ENCODE data around the gene PM20D2. TPM values are rescaled to one million over a fixed set of nuclear protein-coding genes. Genes with fewer than 3 reads are reported as not detected.

Gene PM20D2
- total and polyA plus RNA-seq, 2 experiments from 2014 or later: 4.4 to 10.2 TPM

DNA sequence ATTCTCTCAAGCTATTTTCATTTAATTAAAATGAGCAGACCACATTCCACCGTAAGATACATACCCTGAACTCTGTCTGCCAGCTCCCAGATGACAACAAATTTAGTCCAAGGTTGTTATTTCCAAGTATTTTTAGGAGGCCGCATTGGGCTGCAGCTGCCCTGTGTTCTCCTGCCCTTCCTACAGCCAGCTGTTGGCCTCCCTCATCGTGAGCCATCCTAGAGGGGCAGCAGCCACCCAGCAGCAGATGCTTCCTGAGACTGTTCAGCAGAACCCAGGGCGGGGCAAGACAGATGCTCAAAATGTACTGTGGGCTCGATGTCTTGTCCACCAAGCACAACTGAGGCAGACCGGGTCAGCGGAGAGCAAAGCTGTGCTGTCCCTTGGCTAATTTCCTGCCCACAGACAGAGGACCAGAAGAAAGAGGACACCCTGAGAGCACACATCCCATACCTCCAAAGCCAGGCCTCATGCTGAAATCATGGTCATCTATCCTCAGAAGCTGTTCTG lies 54.9 kb downstream of the PM20D2 start:
- Histone ChIP-seq H3K27me3 (ENCODE audit: insufficient read depth) (no peaks in the 10 kb centered on the region), H3K4me1 (ENCODE audit: insufficient read depth) (no peaks in the 10 kb centered on the region; the same call in 1 of the 2 replicates), H3F3A (replicated peaks; ENCODE audit: low read depth) (no peaks in the 10 kb centered on the region), H2AFZ (no peak overlapping the region), H3K4me3 (no peak overlapping the region), H4K20me1 (replicated peaks; ENCODE audit: insufficient read depth) (no peaks in the 10 kb centered on the region), H3K79me2 (replicated peaks; ENCODE audit: insufficient read depth) (no peaks in the 10 kb centered on the region), H3K27ac (ENCODE audit: low read depth) (no peak overlapping the region), H3K9me2 (ENCODE audit: insufficient read depth) (no peaks in the 10 kb centered on the region), H3K36me3 (ENCODE audit: insufficient read depth) (no peaks in the 10 kb centered on the region), H3K4me2 (no peak overlapping the region)
- TF ChIP-seq ZNF114 (CRISPR knock-in tag; IDR thresholded peaks at IDR 0.05): no peak
- no peak for TF ChIP-seq NANOG (IDR thresholded peaks at IDR 0.05; ENCODE audit: borderline replicate concordance)
- TF ChIP-seq, protein P1, sequence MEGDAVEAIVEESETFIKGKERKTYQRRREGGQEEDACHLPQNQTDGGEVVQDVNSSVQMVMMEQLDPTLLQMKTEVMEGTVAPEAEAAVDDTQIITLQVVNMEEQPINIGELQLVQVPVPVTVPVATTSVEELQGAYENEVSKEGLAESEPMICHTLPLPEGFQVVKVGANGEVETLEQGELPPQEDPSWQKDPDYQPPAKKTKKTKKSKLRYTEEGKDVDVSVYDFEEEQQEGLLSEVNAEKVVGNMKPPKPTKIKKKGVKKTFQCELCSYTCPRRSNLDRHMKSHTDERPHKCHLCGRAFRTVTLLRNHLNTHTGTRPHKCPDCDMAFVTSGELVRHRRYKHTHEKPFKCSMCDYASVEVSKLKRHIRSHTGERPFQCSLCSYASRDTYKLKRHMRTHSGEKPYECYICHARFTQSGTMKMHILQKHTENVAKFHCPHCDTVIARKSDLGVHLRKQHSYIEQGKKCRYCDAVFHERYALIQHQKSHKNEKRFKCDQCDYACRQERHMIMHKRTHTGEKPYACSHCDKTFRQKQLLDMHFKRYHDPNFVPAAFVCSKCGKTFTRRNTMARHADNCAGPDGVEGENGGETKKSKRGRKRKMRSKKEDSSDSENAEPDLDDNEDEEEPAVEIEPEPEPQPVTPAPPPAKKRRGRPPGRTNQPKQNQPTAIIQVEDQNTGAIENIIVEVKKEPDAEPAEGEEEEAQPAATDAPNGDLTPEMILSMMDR (conservative IDR thresholded peaks at IDR 0.05; ENCODE audit: low read depth in 2 of 2): no peak
- TF ChIP-seq ZNF331 (CRISPR knock-in tag; IDR thresholded peaks at IDR 0.05; ENCODE audit: low read depth): no peak
- TF ChIP-seq JUNB (IDR thresholded peaks at IDR 0.05; ENCODE audit: unreplicated experiment): no peak
- TF ChIP-seq, protein P2, sequence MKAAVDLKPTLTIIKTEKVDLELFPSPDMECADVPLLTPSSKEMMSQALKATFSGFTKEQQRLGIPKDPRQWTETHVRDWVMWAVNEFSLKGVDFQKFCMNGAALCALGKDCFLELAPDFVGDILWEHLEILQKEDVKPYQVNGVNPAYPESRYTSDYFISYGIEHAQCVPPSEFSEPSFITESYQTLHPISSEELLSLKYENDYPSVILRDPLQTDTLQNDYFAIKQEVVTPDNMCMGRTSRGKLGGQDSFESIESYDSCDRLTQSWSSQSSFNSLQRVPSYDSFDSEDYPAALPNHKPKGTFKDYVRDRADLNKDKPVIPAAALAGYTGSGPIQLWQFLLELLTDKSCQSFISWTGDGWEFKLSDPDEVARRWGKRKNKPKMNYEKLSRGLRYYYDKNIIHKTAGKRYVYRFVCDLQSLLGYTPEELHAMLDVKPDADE (IDR thresholded peaks at IDR 0.05): no peak
- no peak for TF ChIP-seq EZH2 (IDR thresholded peaks at IDR 0.05; ENCODE audit: low read depth, unreplicated experiment)
- TF ChIP-seq, protein P3, sequence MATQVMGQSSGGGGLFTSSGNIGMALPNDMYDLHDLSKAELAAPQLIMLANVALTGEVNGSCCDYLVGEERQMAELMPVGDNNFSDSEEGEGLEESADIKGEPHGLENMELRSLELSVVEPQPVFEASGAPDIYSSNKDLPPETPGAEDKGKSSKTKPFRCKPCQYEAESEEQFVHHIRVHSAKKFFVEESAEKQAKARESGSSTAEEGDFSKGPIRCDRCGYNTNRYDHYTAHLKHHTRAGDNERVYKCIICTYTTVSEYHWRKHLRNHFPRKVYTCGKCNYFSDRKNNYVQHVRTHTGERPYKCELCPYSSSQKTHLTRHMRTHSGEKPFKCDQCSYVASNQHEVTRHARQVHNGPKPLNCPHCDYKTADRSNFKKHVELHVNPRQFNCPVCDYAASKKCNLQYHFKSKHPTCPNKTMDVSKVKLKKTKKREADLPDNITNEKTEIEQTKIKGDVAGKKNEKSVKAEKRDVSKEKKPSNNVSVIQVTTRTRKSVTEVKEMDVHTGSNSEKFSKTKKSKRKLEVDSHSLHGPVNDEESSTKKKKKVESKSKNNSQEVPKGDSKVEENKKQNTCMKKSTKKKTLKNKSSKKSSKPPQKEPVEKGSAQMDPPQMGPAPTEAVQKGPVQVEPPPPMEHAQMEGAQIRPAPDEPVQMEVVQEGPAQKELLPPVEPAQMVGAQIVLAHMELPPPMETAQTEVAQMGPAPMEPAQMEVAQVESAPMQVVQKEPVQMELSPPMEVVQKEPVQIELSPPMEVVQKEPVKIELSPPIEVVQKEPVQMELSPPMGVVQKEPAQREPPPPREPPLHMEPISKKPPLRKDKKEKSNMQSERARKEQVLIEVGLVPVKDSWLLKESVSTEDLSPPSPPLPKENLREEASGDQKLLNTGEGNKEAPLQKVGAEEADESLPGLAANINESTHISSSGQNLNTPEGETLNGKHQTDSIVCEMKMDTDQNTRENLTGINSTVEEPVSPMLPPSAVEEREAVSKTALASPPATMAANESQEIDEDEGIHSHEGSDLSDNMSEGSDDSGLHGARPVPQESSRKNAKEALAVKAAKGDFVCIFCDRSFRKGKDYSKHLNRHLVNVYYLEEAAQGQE (IDR thresholded peaks at IDR 0.05; ENCODE audit: unreplicated experiment): no peak
- TF ChIP-seq EZH2phosphoT487 (IDR thresholded peaks at IDR 0.05; ENCODE audit: unreplicated experiment): no peak
- TF ChIP-seq POLR2AphosphoS5 (IDR thresholded peaks at IDR 0.05; ENCODE audit: low read depth): no peak
- TF ChIP-seq CREB1 (CRISPR knock-in tag; IDR thresholded peaks at IDR 0.05; ENCODE audit: low read depth): no peak
- TF ChIP-seq STAT1 (IDR thresholded peaks at IDR 0.05; ENCODE audit: unreplicated experiment): no peak
- TF ChIP-seq, protein P4, sequence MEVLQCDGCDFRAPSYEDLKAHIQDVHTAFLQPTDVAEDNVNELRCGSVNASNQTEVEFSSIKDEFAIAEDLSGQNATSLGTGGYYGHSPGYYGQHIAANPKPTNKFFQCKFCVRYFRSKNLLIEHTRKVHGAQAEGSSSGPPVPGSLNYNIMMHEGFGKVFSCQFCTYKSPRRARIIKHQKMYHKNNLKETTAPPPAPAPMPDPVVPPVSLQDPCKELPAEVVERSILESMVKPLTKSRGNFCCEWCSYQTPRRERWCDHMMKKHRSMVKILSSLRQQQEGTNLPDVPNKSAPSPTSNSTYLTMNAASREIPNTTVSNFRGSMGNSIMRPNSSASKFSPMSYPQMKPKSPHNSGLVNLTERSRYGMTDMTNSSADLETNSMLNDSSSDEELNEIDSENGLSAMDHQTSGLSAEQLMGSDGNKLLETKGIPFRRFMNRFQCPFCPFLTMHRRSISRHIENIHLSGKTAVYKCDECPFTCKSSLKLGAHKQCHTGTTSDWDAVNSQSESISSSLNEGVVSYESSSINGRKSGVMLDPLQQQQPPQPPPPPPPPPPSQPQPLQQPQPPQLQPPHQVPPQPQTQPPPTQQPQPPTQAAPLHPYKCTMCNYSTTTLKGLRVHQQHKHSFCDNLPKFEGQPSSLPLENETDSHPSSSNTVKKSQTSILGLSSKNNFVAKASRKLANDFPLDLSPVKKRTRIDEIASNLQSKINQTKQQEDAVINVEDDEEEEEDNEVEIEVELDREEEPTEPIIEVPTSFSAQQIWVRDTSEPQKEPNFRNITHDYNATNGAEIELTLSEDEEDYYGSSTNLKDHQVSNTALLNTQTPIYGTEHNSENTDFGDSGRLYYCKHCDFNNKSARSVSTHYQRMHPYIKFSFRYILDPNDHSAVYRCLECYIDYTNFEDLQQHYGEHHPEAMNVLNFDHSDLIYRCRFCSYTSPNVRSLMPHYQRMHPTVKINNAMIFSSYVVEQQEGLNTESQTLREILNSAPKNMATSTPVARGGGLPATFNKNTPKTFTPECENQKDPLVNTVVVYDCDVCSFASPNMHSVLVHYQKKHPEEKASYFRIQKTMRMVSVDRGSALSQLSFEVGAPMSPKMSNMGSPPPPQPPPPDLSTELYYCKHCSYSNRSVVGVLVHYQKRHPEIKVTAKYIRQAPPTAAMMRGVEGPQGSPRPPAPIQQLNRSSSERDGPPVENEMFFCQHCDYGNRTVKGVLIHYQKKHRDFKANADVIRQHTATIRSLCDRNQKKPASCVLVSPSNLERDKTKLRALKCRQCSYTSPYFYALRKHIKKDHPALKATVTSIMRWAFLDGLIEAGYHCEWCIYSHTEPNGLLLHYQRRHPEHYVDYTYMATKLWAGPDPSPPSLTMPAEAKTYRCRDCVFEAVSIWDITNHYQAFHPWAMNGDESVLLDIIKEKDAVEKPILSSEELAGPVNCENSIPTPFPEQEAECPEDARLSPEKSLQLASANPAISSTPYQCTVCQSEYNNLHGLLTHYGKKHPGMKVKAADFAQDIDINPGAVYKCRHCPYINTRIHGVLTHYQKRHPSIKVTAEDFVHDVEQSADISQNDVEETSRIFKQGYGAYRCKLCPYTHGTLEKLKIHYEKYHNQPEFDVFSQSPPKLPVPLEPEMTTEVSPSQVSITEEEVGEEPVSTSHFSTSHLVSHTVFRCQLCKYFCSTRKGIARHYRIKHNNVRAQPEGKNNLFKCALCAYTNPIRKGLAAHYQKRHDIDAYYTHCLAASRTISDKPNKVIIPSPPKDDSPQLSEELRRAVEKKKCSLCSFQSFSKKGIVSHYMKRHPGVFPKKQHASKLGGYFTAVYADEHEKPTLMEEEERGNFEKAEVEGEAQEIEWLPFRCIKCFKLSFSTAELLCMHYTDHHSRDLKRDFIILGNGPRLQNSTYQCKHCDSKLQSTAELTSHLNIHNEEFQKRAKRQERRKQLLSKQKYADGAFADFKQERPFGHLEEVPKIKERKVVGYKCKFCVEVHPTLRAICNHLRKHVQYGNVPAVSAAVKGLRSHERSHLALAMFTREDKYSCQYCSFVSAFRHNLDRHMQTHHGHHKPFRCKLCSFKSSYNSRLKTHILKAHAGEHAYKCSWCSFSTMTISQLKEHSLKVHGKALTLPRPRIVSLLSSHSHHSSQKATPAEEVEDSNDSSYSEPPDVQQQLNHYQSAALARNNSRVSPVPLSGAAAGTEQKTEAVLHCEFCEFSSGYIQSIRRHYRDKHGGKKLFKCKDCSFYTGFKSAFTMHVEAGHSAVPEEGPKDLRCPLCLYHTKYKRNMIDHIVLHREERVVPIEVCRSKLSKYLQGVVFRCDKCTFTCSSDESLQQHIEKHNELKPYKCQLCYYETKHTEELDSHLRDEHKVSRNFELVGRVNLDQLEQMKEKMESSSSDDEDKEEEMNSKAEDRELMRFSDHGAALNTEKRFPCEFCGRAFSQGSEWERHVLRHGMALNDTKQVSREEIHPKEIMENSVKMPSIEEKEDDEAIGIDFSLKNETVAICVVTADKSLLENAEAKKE (CRISPR knock-in tag; IDR thresholded peaks at IDR 0.05): no peak
- H3K4me3 Mint-ChIP-seq: no peak overlapping the region
- ATAC-seq (no peak), DNase-seq (ENCODE audit: low spot score) (no peak)
- H3K36me3 Mint-ChIP-seq (ENCODE audit: low read depth): no peaks in the 10 kb centered on the region
- no peak overlapping the region for H3K27ac Mint-ChIP-seq
- H3K27me3 Mint-ChIP-seq (ENCODE audit: insufficient read depth, low read depth, poor library complexity): peaks cover 5% of the 10 kb centered on the region
- peaks cover 6% of the 10 kb centered on the region; the same call in 1 of the 3 replicates for H3K4me1 Mint-ChIP-seq
- peaks cover 1% of the 10 kb centered on the region; the same call in 1 of the 3 replicates for H3K9me3 Mint-ChIP-seq

Measured in GM23338 (cell line).